ENCODE measurements around the gene ZNF618.

Gene ZNF618

GRCh38 chr9:113962396-113962795, 86.3 kb downstream of the ZNF618 start:
- no peak overlapping the region for H3K4me3 ChIP-seq (ENCODE audit: low read depth, low read length)
- in situ Hi-C loops (cut with HindIII; ENCODE audit: low sequenced_read_pairs): no loop called here
- no peak for DNase-seq (ENCODE audit: low read depth)
- TF ChIP-seq, protein P1, sequence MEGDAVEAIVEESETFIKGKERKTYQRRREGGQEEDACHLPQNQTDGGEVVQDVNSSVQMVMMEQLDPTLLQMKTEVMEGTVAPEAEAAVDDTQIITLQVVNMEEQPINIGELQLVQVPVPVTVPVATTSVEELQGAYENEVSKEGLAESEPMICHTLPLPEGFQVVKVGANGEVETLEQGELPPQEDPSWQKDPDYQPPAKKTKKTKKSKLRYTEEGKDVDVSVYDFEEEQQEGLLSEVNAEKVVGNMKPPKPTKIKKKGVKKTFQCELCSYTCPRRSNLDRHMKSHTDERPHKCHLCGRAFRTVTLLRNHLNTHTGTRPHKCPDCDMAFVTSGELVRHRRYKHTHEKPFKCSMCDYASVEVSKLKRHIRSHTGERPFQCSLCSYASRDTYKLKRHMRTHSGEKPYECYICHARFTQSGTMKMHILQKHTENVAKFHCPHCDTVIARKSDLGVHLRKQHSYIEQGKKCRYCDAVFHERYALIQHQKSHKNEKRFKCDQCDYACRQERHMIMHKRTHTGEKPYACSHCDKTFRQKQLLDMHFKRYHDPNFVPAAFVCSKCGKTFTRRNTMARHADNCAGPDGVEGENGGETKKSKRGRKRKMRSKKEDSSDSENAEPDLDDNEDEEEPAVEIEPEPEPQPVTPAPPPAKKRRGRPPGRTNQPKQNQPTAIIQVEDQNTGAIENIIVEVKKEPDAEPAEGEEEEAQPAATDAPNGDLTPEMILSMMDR (IDR thresholded peaks at IDR 0.05; ENCODE audit: low read depth, low read length, missing control alignments): no peak

- no peak for DNase-seq (ENCODE audit: low read depth)
- in situ Hi-C loops (cut with HindIII; ENCODE audit: low sequenced_read_pairs): no loop called here
- TF ChIP-seq, protein P1 (IDR thresholded peaks at IDR 0.05; ENCODE audit: low read depth, low read length, missing control alignments): peak; percentile 69
- H3K4me3 ChIP-seq (ENCODE audit: low read depth, low read length): no peak overlapping the region
Observed at GRCh38 chr9:113963017-113963620, 87.0 kb downstream of the ZNF618 start.

DNA sequence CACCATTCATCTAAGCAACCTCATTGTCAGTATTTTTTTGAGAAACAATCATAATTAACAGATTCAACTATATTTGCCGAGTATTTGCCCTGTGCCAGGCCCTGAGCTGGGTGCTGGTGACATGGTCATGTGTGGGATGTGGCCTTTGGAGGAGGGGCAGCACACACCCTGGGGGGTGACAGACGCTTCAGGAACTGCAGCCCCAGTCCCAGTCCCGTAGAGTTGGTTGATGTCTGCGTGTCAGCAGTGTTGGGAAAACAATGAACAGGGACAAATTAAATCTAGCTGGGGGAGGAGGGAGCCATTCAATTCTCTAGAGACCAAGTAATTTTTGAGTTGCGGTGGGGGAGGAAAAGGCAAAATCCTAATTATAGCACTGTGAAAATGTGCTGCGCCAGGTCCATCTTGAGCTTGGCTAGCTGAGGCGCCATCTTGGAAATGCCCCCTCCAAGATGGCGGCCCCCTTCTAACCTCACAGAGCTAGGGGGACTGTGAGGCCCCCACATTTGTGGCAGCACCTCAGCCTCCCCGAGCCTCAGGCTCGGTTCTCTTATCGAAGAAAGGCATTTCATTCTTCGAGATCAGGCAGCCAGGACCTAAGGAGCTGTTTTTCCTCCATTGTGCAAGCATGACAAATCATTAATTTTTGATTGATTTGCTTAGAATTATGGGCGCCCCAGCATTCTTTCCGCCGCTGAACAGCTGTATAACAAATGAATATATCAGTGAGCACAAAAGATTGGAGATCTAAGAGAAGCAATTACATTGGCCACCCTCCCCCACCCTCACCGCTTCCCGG, 87.8 kb downstream of the ZNF618 start:
- no peak for DNase-seq (ENCODE audit: low read depth)
- TF ChIP-seq, protein P1 (IDR thresholded peaks at IDR 0.05; ENCODE audit: low read depth, low read length, missing control alignments): no peak
- no peak overlapping the region for H3K4me3 ChIP-seq (ENCODE audit: low read depth, low read length)
- in situ Hi-C loops (cut with HindIII; ENCODE audit: low sequenced_read_pairs): no loop called here

GRCh38 chr9:113964495-113965170, 88.5 kb downstream of the ZNF618 start:
- TF ChIP-seq, protein P1 (IDR thresholded peaks at IDR 0.05; ENCODE audit: low read depth, low read length, missing control alignments): no peak
- in situ Hi-C loops (cut with HindIII; ENCODE audit: low sequenced_read_pairs): no loop called here
- H3K4me3 ChIP-seq (ENCODE audit: low read depth, low read length): no peak overlapping the region
- DNase-seq (ENCODE audit: low read depth): no peak

DNA sequence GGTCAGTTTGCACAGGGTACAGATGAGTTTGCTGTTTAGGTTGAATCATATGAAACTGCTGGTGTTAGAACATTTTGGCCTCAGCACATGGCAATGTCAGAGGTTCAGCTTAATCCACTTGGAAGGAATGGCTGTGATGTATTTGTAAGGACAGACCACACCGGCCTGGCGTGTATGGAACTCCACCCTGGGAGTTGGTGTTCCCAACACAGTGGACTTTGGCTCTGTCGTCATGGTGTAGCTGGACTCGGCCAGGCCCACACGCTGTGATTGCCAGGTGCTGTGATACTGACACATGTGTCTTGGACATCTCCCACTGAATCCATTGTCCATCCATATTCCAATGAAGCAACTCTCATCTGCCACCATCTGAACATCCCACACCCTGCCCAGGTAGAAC, 90.3 kb downstream of the ZNF618 start:
- H3K4me3 ChIP-seq (ENCODE audit: low read depth, low read length): no peak overlapping the region
- in situ Hi-C loops (cut with HindIII; ENCODE audit: low sequenced_read_pairs): no loop called here
- TF ChIP-seq, protein P1 (IDR thresholded peaks at IDR 0.05; ENCODE audit: low read depth, low read length, missing control alignments): no peak
- DNase-seq (ENCODE audit: low read depth): no peak

GRCh38 chr9:113967380-113967779, 91.3 kb downstream of the ZNF618 start:
- no peak for DNase-seq (ENCODE audit: low read depth)
- TF ChIP-seq, protein P1 (IDR thresholded peaks at IDR 0.05; ENCODE audit: low read depth, low read length, missing control alignments): no peak
- in situ Hi-C loops (cut with HindIII; ENCODE audit: low sequenced_read_pairs): no loop called here
- no peak overlapping the region for H3K4me3 ChIP-seq (ENCODE audit: low read depth, low read length)

Measured in astrocyte of the cerebellum (primary cell).